HL-60 (cell line): Measurements from ENCODE around the gene FBXW10B.

ENCODE experiments used
- GABPA ChIP-seq: IDR thresholded peaks from 2 replicates; pipeline ENCODE4 v1.6.1; 2012; ENCODE audit warnings: low read depth
- POLR2AphosphoS5 ChIP-seq: IDR thresholded peaks from 2 replicates; pipeline ENCODE4 v1.6.1; 2012; ENCODE audit warnings: low read depth
- TF ChIP-seq, protein P1 (sequence below): IDR thresholded peaks from one replicate; pipeline ENCODE4 v1.5.1; 2011; ENCODE audit warnings: low read length, control low read depth, inconsistent platforms; ENCODE audit not compliant: insufficient read depth
- TF ChIP-seq, protein P2 (sequence below): IDR thresholded peaks from 2 replicates; pipeline ENCODE4 v1.6.1; 2012; ENCODE audit warnings: low read depth; ENCODE audit not compliant: insufficient replicate concordance

GRCh38 chr17:15658296-15658695 lies 38.8 kb upstream of the FBXW10B start:
- TF ChIP-seq, protein P1, sequence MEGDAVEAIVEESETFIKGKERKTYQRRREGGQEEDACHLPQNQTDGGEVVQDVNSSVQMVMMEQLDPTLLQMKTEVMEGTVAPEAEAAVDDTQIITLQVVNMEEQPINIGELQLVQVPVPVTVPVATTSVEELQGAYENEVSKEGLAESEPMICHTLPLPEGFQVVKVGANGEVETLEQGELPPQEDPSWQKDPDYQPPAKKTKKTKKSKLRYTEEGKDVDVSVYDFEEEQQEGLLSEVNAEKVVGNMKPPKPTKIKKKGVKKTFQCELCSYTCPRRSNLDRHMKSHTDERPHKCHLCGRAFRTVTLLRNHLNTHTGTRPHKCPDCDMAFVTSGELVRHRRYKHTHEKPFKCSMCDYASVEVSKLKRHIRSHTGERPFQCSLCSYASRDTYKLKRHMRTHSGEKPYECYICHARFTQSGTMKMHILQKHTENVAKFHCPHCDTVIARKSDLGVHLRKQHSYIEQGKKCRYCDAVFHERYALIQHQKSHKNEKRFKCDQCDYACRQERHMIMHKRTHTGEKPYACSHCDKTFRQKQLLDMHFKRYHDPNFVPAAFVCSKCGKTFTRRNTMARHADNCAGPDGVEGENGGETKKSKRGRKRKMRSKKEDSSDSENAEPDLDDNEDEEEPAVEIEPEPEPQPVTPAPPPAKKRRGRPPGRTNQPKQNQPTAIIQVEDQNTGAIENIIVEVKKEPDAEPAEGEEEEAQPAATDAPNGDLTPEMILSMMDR, result no peak
- TF ChIP-seq POLR2AphosphoS5, result no peak
- TF ChIP-seq, protein P2, sequence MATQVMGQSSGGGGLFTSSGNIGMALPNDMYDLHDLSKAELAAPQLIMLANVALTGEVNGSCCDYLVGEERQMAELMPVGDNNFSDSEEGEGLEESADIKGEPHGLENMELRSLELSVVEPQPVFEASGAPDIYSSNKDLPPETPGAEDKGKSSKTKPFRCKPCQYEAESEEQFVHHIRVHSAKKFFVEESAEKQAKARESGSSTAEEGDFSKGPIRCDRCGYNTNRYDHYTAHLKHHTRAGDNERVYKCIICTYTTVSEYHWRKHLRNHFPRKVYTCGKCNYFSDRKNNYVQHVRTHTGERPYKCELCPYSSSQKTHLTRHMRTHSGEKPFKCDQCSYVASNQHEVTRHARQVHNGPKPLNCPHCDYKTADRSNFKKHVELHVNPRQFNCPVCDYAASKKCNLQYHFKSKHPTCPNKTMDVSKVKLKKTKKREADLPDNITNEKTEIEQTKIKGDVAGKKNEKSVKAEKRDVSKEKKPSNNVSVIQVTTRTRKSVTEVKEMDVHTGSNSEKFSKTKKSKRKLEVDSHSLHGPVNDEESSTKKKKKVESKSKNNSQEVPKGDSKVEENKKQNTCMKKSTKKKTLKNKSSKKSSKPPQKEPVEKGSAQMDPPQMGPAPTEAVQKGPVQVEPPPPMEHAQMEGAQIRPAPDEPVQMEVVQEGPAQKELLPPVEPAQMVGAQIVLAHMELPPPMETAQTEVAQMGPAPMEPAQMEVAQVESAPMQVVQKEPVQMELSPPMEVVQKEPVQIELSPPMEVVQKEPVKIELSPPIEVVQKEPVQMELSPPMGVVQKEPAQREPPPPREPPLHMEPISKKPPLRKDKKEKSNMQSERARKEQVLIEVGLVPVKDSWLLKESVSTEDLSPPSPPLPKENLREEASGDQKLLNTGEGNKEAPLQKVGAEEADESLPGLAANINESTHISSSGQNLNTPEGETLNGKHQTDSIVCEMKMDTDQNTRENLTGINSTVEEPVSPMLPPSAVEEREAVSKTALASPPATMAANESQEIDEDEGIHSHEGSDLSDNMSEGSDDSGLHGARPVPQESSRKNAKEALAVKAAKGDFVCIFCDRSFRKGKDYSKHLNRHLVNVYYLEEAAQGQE, result no peak
- TF ChIP-seq GABPA, result no peak
